Stimulated activated CD8-positive, alpha-beta memory T cell treated with anti-CD3 and anti-CD28 coated beads, Interleukin-15, amount 100 ng/mL, for 4 hours (primary cell): ENCODE results near the gene PERM1.
"Not testable (repeated sequence)": the region's sequence is repeated elsewhere in the genome, so short reads cannot be mapped to it uniquely, and the experiment has no call there.

Source experiments
- DNase-seq, 2 donors: peaks; one replicate each; pipeline ENCODE4 v3.0.0-alpha.2; 2020; ENCODE audit warnings: low read depth in 2 of 2

PERM1 gene

DNA sequence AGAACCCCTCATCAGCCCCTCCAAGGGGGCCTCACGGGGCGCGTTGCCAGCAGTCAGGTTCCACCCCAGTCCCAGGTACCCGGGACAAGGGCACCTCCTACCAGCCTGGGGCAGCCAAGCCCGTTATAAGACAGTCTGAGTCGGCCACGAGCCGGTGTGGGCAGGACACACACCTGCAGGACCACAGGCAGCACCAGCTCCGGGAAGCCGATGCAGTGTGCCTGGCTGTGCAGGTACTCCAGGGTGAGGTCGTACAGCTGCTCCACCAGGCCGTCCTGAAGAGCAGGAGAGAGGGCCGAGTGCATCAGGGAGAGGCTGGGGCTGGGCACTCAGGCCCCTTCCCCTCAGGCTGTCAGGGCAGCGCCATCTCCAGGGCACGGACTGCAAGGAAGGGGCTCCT lies 33.9 kb downstream of the PERM1 start:
- DNase-seq = no peak

DNA sequence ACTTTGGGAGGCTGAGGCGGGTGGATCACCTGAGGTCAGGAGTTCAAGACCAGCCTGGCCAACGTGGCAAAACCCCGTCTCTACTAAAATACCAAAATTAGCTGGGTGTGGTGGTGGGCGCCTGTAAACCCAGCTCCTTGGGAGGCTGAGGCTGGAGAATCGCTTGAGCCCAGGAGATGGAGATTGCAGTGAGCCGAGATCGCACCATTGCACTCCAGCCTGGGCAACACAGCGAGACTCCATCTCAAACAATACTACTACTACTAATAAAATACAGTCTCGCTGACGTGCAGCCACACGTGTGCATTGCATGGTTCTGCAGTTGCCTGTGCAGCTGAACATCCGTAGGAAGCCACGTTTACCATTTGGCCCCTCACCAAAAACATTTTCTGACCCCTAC lies 35.1 kb downstream of the PERM1 start:
- DNase-seq = not testable (repeated sequence)

DNA sequence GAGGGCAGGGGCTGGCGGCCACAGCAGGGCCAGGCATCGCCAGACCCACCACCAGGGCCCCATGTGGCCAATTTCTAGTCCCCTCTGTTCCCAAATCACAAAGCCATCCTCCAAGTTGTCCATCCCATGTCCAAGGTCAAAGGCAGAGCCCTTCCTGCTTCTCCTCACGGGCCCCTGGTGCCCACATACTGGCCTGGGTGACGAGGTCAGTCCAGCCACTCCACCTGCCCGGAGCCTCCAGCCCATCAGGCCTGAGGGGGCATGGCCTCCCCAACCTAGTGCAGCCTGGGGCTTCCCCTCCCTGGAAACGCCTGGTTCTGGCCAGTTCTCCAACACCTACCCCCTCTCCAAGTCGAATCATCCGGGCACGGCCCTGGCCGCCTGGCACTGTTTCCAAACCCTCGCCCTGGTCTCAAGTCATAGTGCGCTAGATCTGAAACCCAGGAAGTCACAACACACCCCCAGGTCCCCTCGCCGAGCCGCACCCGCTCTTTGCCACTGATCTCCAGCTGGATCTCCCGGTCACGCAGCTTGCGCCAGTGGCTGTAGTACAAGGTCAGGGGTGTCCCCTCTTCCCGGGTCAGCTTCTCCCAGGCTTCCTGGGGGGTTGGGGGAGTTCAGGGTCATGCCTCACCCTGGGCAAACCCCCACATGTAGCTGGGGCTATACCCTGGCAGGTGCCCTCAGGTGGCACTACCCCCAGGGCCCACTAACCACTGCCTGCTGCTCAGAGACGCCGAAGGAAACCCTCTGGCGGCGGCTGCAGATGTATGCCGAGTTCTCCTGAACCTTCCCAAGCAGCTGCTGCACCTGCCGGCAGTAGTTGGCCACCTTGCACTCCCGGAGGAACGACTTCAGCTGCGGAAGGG lies 36.0 kb downstream of the PERM1 start:
- DNase-seq = no peak

DNA sequence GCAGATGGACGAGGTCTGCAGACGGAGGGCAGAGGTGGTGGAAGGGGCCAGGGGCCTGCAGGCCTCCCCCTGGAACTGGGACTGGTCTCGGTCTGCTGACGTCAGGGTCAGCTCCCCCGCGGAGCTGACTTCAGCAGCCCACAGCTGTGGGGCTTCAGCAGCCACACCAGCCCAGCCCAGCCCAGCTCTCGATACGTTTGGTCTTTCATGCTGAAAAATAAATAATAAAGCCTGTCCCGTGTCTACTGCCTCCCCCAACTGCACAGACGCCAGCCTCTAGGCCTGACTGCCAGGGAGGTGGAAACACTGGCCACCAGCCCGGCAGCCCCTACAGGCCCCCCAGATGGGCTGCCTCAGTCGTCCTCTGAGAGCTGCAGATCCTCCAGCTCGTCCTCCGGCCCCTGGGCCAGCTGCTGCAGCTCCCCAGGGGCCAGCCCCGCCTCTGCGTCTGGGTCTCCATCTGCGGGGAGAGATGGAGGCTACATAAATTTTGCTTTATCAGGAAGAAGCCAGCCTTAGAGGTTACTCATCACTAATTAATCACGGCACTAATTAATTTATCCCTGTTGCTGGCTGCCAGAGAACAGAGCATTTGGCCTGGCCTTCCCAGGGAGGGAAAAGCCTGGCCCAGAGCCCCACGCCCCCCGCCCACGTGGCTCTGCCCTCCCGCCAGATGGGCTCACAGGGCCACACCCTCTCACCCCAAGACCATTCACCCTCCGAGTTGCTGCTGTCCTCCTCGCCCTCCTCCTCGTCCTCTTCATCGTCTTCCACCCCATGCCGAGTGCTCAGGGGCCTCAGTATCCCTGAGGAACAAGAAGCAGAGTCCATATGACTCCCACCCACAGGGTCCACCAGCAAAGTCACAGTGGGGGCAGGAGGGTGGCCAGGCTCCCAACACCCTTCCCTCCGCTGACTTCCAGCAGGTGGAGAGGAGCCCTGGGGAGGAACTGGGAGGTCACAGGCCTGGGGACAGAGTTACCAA lies 37.3 kb downstream of the PERM1 start:
- no peak for DNase-seq

DNA sequence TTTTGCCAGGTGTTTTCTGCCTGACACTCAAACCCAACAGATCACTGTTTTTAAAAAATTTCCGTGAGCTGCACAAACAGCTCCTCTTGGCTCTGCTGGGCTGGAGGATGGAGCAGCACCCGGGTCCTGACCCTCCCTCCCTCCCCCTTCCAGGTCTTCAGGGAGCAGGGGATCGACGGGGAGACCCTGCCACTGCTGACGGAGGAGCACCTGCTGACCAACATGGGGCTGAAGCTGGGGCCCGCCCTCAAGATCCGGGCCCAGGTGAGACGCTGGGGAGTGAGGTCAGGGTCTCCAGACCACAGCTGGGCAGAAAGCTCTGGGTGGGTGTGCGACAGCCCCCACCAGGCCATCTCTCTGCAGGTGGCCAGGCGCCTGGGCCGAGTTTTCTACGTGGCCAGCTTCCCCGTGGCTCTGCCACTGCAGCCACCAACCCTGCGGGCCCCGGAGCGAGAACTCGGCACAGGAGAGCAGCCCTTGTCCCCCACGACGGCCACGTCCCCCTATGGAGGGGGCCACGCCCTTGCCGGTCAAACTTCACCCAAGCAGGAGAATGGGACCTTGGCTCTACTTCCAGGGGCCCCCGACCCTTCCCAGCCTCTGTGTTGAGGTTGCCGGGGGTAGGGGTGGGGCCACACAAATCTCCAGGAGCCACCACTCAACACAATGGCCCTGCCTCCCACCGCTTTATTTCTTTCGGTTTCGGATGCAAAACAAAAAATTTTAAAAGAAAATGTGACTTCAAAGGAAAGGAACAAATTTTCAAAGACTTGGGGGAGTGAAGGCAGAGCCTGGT lies 38.1 kb downstream of the PERM1 start:
- DNase-seq = no peak

DNA sequence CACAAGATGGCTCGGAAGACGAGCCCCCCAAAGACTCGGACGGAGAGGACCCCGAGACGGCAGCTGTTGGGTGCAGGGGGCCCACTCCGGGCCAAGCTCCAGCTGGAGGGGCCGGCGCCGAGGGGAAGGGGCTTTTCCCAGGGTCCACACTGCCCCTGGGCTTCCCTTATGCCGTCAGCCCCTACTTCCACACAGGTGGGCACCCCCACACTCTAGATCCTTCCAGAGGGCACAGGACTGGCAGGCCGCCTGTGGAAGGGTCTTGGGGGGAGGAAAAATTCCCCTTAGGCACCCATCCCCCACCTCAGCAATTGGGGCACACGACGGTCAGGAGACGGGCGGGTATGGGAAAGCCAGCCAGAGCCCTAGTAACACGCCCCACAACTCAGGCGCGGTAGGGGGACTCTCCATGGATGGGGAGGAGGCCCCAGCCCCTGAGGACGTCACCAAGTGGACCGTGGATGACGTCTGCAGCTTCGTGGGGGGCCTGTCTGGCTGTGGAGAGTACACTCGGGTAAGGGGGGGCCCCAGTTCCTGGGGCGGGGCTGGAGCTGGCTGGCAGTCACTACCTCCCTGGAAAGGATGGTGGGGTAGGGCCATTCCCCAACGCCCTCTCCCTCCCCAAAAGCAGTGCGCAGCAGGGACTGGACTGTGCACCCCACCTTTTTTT lies 38.9 kb downstream of the PERM1 start:
- DNase-seq = no peak

DNA sequence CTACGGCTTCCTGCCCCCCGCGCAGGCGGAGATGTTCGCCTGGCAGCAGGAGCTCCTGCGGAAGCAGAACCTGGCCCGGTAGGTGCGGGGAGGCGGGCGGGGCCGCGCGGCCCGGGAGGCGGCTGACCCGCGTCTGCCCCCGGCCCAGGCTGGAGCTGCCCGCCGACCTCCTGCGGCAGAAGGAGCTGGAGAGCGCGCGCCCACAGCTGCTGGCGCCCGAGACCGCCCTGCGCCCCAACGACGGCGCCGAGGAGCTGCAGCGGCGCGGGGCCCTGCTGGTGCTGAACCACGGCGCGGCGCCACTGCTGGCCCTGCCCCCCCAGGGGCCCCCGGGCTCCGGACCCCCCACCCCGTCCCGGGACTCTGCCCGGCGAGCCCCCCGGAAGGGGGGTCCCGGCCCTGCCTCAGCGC lies 39.5 kb downstream of the PERM1 start:
- no peak for DNase-seq

DNA sequence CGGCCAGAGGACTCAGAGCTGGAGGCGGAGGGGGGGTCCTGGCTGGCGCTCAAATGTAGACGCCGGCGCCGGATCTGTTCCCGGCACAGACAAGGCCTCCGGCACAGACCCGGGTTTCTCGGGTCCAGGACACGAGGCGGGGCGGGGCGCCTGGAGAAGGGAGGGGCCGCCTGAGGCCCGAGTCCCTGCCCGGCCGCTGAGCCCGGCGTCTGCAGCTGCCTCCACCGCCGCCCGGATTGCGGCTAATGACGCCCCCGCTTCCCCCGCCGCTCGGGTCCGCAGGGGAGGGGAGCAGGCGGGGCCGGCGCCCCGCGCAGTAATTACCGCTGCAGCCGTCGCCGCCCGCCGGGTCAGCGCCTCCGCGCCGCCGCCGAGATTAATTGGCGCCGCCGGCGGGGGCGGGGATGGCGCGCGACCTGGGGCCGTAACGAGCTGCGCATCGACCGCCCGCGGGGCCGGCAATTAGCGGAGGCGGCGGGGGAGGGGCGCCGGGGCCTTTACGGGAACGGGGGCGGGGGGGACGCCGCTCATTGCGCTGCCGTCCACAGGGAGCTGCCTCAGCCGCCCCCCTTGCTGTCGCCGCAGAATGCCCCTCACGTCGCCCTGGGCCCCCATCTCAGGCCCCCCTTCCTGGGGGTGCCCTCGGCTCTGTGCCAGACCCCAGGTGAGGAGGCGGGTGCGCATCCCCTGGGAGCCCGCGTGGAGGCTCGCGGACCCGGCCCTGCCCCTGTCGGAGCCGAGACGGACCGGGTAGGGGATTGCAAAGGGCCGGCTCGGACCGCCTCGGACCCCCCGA lies 40.1 kb downstream of the PERM1 start:
- DNase-seq = no peak

DNA sequence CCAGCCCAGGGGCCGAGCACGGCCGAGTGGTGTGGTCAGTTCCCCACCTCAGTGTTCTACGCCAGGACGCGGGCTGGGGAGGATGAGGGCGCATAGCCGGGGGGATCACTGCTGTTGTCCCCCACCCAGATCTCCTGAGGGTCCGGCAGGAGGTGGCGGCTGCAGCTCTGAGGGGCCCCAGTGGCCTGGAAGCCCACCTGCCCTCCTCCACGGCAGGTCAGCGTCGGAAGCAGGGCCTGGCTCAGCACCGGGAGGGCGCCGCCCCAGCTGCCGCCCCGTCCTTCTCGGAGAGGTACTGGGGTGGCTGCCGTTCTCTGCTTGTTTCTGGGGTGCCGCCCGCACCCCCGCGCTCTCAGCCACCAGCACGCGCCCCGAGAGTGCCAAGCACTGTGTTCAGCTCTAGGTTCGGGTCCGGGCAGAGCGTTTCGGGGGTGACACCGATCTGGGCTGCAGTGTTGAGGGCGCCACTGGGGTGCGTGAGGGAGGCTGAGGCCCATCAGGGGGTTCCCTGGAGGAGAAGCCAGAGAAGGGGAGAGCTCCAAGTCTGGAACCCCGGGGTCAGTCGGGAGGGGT lies 40.8 kb downstream of the PERM1 start:
- DNase-seq = no peak

DNA sequence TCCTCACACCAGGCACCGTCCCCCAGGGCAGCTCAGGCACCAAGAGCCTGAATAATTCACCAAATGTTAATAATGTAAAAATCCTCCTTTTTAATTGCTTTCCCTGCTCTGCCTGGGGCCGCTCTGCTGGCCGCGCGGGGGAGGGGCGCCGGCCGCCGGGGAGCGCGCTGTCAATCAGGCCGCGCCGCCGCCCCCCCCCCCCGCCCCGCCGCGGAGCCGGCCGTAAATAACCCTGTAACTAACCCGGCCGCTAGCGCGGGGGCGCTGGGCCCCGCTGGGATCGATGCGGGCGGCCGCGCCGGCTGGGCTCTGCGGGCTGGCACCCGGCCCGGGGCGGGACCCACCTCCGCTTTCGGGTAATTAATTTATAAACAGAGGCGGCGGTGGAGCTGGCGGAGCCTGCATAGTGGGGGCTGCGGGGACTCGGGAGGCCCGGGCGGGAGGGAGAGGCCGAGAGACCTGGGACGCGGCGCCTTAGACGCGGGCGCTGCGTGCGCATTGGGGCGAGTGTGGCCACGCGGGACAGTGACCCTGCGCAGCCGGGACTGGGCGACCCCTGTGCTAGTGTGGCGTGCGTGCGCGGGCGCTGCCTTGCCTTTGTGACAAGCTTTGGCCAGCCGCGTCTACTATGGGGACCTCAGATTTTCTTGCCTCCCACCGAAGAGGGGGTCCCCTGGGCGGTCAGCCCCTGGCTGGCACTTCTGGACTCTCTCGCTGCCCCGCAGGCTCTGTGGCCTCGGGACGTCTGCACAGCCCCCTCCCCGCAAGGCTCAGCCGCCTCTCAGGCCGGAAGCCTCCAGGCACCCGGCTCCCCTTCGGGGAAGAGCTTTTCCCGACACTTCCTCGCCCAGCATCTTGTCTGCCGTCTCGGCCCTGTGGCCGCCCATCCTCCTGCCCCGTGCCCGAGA lies 41.5 kb downstream of the PERM1 start:
- no peak for DNase-seq

DNA sequence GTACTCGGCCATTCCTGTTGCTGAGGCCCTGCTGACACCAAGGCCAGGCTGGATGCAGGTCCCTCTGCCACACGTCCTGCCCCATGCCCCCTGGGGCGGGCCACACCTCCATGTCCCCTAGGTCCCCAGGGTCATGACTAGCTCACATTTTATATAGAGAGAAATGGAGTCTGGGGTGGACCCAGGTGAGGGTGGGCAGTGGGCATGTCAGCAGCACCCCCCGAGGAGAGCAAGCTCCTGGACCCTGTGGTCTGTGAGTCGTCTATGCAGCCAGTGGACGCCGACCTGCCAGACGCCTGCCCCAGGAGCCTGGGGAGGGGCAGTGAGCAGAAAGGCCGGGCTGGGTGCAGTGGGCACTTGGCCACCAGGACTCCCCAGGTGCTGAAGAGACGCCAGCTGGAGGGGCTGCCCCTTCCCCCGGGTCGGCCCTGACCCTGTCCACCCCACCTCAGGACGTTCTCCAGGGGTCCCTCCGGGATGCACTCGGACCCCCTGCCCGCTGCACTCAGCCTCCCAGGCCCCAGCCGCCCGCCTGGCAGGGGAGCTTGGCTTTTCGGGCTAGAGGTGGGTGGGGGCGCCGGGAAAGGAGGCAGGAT lies 42.3 kb downstream of the PERM1 start:
- no peak for DNase-seq

DNA sequence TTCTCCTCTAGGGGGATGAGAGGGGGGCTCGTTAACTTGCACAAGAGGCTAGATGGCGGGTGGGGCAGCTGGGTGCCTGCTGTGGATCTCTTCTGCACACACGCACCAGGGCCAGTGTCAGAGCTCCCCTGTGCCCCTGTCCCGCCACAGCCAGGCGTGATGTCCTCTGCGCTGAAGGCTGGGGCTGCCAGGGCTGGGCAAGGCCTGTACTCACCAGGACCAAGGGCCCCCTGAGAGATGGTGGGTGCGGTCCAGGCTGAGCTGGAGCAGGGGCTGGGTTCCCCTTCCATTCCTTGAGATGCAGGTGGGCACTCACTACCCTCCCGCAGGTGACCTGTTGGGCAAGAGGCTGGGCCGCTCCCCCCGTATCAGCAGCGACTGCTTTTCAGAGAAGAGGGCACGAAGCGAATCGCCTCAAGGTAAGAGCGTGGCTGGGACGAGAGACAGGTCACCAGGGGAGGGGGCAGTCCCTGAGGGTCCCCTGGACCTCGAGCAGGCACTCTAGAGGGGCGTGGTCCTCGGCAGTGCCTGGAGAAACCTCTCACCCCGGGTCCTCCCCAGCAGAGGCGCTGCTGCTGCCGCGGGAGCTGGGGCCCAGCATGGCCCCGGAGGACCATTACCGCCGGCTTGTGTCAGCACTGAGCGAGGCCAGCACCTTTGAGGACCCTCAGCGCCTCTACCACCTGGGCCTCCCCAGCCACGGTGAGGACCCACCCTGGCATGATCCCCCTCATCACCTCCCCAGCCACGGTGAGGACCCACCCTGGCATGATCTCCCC lies 43.0 kb downstream of the PERM1 start:
- DNase-seq = no peak

DNA sequence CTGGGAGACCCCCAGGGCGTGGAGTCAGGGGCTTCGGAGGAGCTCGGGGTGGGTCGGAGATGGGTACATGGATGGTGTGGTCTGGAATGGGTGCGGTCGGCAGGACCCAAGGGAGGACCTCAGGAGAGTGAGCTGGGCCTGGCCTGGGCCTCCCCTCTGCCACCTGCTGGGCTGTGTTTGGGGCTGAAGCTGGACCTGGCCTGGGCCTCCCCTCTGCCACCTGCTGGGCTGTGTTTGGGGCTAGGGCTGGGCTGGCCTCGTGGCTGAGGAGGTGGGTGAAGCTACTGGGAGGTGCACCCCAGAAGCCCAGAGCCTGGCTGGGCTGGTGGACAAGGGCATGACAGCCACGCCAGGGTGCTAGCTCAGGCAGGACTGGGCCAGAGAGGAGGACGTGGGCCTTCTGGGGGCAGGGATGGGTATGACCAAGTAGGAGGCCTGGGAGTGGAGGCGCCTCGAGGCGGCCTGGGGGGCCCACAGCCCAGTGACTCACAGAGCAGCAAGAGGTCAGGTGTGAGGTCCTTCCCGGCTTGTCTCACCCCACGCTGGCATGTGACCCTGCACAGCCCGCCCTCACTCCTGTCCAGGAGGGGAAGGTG lies 43.7 kb downstream of the PERM1 start:
- DNase-seq = no peak

DNA sequence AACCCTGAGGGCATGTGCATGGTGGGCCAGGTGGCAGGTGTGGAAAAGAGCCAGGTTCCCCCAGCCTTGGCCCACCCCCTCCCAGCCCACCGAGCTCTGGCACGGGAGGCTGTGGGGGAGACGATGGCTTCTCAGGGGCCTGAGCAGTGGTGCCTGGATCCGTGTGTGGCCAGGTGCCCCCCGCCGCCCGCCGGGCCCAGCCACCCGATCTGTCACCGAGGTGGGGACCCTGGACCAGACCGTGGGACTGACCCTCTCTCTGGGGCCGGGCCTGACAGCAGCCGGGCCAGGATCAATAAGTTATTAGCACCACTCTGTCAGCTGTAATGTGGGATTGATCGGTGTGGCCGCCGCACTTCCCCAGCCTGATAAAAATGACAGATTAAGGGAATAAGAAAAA lies 44.4 kb downstream of the PERM1 start:
- DNase-seq = no peak

DNA sequence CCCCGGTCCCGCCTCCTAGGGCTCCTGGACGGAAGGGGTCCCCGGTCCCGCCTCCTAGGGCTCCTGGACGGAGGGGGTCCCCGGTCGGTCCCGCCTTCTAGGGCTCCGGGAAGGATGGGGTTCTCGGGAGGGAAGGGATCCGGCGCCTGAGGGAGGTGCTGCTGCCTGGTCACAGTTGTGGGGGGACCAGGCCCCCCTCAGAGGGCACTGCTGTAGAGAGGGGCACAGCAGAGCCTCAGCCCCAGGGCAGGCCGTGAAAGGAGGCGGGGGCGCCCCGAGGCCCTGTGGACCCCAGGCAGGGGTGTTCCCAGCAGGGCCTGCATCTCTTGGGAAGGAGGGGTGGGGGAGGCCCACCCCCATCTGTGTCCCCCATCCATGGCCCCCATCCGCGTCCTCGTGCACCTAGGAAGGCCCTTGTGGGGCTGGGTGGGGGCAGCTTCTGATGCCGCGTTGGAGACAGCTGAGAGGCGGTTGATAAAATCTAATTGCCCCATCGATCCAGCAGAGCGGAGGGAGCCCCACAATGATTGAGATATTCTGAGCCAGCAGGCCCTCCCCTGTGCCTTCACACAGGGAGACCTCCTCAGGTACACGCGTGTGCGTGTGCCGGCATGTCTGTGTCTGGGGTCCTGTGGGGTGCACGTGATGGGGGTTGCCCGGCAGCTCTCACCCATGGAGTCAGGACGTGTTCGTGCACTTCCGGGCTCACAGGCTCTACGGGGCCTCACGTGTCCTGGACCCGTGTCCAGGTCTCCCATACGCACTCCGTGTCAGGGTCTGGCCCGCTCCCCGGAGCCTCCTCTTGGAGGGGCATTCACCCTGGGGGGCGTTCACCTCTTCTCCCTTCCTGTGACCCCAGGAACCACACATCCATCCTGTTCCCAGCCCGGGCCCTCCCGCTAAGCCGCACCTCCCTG lies 45.3 kb downstream of the PERM1 start:
- DNase-seq = no peak

DNA sequence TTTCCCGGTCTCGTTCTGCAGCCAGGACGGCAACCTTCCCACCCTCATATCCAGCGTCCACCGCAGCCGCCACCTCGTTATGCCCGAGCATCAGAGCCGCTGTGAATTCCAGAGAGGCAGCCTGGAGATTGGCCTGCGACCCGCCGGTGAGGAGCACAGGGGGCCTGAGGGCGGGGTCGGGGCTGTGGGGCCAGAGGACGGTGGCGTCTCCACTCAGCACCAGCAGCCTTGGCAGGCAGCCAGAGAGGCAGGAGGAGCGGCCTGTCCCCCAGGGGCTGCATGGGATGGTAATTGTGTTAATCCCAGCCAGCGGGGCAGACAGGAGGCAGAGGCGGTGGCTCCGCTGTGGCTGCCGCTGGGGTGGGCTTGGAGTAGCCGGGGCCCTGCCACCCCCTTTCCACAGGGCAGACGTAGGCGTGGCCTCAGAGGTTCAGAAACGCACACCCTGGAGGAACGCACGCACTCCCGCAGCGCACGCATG lies 46.1 kb downstream of the PERM1 start:
- DNase-seq = no peak
